Middle frontal gyrus (tissue), 1 donor: ENCODE measurements around the gene BBC3.
"Not testable (repeated sequence)": the region's sequence is repeated elsewhere in the genome, so short reads cannot be mapped to it uniquely, and the experiment has no call there.

Experiments used
- DNase-seq: peaks from one replicate; pipeline ENCODE4 v3.0.0-alpha.2; 2015; ENCODE audit warnings: low spot score; ENCODE audit errors: extremely low spot score

The BBC3 gene

DNA sequence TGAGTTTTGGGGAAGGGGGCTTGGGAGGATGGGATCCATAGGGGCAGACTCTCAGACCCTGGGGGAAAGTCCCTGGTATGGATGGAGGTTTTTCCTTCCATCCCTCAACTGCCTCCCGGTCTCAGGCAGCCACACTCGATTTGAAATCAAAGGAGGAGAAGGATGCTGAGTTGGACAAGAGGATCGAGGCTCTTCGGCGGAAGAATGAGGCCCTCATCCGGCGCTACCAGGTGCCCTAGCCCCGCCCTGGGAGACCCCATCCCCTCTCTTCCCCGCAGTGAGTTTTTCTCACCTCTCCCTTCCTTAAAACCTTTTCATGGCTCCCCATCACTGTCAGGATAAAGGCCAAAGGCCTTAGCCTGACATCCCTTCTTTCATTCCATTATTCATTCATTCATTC lies 27.4 kb upstream of the BBC3 start:
- no peak for DNase-seq

DNA sequence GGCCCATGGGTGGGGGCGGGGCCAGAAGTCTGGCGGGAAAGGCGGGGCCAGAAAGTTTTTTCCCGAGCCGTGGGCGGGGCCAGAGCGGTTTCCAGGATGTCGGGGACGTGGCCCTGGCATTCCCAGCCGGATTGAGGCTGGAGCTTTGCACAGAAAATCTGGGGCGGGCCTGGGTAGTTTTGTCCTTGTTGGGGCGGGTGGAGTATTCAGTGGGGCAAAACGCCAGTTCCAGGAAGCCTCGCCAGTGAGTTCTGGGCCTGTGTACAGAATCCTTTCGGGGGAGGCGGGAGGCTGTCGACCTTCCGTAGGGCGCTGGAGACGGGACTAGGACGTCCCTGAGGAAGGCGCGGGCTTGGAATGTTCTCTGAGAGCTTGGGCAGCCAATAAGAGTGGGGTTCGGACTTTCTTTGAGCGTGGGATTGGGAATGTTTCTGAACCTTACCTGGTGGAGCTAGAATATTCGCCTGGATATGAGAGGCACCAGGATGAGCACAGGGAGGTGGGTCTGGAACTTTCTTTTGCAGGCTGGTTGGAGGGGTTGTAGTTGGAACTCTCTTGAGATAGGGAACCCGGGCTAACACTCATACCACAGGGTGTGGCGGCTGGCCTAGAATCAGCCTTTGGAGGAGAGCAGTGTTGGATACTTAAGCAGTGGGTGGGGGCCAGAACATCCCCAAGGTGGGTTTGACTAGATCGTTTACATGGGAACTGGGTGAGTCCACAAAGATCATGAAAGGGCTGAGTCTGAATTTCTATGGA lies 26.6 kb upstream of the BBC3 start:
- no peak for DNase-seq

DNA sequence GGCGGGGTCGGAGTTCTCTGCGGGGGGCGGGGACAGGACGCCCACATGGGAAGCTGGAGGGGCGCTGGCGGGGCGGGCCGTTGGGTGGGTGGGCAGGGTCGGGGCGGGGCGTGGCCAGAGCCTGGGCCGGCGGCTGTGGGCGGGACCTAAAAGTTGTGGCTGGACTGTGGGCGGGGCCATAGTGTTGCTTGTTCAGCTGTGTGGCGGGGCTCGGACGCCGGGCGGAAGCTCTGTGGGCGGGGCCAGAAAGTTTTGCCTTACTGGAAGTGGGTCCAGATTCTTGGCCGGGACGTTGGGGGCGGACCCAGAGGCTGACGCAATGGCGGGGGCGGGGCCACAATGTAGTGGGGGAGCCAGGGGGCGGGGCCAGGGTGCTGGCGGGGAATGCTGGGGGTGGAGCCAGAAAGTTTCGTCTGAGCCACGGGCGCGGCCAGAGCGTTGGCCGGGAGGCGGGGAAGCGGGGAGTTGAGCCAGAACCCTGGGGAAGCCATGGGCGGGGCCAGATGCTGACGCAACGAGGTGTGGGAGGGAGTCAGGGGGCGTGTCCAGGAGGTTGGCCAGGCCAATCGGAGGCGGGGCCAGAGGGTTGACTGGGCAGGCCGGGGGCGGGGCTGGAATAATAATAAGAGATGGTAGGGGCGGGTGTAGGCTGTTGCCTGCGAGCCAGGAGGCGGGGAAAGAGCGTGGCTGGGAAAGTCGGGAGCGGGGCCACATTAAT lies 25.9 kb upstream of the BBC3 start:
- DNase-seq, result peak; percentile 92

DNA sequence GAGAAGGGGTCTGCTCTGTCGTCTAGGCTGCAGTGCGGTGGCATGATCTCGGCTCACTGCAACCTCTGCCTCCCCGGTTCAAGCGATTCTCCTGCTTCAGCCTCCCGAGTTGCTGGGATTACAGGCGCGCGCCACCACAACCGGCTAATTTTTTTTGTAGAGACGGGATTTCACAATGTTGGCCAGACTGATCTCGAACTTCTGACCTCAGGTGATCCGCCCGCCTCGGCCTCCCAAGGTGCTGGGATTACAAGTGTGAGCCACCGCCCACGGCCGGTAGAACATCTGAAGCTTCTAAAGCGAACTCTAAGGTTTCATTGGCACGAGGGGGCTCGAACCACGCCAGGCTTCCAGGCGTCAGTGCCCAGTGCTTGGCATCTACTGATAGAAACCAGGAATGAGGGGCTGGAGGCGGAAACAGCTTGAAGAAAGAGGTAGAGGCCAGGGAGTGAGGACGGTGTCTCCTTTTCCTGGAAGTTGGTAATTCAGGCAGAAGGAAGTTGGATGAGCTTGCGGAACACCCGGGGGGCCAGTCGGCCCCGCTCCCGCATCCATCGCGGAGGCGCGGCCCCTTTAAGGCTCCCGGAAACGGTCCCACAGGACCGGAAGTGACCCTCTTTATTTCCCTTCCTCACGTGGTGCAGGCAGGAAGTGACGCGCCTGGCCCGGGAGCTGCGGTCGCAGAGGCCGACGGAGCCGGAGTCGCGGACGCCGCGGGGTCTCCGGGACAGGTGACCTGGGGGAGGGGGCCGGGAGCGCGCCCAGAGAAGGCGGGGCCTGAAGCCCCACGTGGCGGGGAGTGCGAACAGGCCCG lies 25.1 kb upstream of the BBC3 start, which contains the start of gene CCDC9:
Gene CCDC9, plus strand, starts transcription at position 647 of the 814 bp plus-strand sequence. CDS start 1,876 bp downstream, outside the sequence.
- peak; percentile 93 for DNase-seq

DNA sequence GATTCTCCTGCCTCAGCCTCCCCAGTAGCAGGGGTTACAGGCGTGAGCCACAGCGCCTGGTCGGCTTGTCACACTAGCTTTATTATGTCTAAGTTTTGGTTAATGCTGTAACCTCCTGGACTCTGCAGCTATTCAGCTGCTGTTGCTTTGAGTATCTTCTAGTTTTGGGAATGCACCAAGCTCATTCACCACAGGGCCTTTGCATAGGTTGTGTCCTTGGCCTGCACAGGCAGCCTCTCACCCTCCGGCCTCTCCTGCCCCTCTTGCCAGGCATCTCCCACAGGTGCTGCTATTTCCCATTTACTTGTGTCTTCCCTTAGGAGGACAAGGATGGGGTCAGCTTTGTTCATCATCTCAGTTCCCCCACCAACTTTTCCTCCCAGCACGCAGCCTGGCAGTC lies 23.0 kb upstream of the BBC3 start:
- DNase-seq, result no peak

DNA sequence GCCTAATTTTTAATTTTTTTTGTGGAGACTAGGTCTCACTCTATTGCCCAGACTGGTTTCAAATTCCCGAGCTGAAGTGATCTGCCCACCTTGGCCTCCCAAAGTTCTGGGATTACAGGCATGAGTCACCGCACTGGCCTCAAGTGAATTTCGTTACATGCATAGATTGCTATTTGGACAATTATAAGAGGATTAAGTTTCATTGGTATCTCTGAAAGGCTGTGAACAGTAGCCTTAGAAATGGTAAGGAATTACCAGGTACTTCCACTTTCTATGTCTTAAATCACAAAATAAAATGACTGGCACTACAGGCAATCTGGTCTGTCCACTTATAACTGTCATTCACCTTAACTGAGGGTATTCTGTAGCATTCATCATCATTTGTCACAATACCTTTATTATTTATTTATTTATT lies 22.5 kb upstream of the BBC3 start:
- DNase-seq, result no peak

DNA sequence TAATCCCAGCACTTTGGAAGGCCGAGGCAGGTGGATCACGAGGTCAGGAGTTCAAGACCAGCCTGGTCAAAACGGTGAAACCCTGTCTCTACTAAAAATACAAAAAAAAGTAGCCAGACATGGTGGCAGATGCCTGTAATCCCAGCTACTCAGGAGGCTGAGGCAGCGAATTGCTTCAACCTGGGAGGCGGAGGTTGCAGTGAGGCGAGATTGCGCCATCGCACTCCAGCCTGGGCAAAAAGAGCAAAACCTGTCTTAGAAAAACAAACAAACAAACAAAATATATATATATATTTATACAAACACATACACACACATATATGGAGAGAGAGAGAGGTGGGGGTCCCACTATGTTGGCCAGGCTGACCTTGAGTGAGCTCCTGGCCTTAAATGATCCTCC lies 22.0 kb upstream of the BBC3 start:
- DNase-seq, result not testable (repeated sequence)

DNA sequence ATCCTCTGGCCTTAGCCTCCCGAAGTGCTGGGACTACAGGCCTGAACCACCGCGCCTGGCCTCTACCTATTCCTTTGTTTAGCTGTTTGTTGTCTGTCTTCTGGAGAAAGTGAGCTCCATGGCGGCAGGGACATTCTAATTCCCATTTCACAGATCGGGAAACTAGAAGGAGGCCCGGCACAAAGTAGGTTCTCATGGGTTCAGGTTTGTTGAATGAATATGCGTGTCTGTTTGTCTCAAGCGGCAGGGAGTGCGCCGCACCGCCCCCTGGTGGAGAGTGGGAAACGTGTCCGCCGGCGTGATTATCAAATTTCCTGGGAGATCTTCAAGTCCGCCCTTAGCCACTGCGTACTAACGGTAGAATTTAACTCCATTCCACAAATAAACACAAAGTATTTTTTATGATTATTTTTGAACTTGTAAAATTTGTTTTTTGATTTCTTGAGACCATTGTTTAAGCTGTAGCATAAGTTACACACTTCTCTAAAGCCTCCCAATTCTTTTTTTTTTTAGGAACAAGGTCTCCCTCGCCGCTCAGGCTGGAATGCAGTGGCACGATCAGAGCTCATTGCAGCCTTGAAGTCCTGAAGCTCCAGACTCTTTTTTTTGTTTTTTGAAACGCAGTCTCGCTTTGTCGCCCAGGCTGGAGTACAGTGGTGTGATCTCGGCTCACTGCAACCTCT lies 16.4 kb upstream of the BBC3 start:
- no peak for DNase-seq

DNA sequence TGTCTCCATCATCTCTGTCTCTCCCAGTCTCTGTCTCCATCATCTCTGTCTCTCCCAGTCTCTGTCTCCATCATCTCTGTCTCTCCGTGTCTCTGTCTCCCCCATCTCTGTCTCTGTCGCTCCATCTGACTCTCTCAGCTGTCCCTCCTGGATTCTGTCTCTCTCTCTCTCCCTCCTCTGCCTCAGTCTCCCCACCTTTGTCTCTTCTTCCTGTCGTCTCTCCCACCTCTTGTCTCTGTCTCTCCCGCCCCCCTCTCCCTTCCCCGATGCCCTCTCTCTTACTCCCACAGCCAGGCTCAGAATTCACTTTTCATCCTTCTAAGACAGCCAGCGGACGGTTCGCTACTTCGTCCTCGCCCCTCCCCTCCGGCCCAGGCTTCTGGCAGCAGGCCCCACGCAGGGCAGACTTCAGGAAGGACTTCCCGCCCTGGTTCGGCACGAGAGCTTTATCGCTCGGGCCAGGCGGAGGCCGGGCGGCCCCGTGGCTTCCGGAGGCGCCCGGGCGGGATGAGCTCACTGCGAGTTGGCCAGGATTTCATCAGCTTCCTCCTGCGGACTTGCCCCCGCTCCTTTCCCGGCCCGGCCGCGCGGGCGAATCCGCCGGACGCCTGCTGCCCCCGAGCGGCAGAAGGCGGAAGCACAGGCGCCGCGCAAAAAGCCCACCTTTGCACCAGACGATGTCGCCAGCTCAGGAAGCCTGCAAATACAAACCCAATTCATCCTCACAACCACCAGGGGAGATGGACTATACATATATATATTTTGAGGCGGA lies 13.0 kb upstream of the BBC3 start:
- peak; percentile 77 for DNase-seq

DNA sequence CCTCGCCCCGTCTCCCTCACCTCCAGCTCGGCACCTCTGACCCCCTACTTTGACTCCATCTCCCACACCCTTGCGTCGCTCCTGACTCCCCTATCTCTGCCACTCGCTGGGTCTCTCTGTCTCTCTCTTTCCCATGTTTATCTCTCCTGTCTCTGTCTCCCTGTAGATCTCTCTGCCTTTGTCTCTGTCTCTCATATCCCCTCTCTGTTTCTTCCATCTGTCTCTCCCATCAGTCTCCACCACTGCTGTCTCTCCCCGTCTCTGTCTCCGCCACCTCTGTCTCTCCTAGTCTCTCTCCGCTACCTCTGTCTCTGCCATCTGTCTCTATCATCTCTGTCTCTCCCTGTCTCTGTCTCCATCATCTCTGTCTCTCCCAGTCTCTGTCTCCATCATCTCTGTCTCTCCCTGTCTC lies 12.4 kb upstream of the BBC3 start:
- DNase-seq, result no peak

DNA sequence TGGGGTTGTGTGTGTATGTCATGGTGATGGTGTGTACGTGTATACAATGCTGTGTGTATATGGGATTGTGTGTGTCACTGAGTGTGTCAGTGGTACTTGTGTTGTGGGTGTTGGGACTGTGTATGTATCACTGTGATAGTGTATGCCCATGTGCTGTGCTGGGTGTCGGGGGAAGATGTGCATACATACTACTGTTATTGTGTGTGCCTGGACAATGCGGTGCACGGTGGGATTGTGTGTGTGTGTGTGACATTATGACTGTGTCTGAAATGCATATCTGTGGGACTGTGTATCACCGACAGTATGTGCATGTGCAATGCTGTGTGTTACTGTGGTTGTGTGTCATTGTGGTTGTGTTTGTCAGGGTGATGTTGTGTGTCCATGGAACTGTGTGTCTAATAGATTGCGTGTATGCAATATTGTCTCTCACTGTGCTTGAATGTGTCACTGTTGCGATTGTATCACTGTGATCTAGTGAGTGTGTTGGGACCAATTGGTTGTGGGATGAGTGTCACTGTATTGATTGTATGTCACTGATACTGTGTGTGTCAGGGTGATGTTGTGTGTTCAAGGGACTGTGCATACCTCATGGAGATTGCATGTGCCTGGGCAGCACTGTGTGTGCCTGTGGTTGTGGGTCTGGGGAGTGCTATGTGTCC lies 11.0 kb upstream of the BBC3 start:
- DNase-seq, result no peak

DNA sequence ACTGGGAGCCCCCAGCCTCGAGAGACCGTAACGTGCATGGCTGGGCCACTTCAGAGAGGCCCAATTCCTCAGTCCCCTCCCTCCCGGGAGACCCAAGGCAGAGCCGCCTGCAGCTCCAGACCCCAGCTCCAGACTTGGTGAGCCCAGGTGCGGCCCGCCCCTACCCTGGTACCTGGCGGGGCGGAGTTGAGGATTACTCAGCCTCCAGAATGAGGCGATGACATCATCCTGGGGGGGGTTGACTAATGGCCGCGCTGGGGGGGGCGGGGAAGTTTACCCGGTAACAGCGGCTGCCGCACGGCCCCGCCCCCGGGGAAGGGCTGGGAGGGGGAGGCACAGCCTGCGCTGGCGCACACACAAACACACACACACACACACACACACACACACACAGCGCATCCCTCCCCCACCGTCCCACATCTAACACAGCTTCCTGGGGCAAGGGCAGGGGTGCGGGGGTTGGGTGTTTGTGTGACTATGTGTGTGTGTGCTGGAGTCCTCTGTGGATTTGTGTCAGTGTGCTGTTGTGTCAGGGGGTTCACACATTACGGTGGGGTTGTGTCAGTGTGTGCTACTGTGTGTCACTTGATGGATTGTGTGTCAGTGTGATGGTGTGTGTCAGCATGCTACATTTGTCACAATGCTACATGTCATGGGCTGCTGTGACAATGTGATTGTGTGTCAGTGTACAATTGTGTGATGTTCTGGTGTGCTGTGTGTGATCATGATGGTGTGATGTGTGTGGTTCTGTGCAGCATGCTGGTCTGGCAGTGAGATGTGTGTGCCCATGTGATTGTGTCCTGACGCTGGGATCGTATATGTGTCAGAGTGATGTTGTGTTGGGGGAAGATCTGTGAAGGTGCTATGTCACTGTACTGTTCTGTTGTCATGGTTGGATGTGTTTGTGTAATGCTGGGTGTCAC lies 10.3 kb upstream of the BBC3 start:
- DNase-seq, result no peak

DNA sequence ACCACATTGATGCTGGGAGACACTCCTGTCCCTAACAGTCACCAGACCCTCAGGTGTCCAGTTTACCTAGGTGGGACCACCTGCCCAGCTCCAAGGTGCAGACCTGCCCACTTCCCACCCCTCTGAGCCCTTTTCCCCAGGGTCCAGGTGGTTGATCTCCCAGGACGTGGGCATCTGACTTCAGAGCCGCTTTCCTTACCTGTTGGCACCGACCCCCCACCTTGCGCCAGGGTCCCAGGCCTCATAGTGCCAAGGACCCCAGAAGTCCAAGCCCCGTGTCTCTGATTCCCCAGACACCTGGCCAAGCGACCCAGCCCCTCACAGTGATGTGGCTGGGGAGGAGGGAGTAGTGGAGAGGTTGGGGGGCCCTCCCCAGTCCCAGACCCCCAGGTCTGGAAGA lies 9.6 kb upstream of the BBC3 start:
- no peak for DNase-seq

DNA sequence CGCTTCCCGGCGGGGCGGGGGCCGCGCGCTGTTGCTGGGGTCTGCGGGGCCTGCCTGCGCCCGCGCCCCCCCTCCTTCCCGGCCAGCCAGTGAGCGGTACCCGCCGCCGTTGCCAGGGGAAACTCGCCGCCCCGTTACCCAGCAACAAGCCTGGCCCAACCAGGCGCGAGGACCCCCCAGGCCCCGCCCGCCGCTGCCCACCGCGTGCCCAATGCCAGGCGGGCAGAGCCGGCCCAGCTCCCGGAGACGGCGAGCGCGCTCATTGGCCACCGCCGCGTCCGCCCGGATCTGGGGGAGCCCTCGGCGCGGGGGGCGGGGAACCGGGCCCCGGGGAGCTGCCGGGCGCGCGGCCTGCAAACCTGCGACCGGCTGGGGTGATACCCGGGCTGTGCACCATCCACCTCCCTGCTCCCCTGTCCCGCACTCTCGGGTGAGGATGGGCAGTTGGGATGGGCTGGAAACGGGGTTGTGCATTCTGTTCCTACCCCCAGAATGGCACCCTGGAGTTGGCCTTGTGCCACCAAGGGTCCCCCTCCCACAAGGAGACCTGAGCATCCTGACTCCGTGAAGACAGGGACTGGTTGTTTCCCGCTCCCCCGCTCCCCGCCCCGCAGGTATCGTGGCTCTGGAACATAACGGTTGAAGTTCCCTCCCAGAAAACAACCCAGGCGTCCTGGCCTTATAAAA lies 8.8 kb upstream of the BBC3 start:
- DNase-seq, result peak; percentile 87

DNA sequence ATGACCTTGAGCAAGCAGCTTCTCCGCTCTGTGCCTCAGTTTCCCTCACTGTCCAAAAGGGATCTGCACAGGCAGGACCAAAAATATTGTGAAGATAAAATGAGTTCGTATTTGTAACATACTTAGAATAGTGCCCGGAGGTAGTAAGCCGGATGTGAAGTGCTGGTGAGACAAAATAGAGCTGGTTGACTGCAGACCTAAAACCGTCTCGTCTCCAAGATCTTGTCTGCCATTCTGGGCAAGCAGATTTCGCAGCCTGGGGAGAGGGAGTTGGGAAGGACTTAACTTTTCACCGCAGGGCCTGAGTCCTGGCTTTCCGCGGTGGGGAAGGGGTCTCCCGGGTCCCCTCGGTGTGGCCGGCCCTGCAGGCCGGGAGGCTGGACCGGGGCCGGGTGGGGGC lies 8.2 kb upstream of the BBC3 start:
- DNase-seq, result no peak

DNA sequence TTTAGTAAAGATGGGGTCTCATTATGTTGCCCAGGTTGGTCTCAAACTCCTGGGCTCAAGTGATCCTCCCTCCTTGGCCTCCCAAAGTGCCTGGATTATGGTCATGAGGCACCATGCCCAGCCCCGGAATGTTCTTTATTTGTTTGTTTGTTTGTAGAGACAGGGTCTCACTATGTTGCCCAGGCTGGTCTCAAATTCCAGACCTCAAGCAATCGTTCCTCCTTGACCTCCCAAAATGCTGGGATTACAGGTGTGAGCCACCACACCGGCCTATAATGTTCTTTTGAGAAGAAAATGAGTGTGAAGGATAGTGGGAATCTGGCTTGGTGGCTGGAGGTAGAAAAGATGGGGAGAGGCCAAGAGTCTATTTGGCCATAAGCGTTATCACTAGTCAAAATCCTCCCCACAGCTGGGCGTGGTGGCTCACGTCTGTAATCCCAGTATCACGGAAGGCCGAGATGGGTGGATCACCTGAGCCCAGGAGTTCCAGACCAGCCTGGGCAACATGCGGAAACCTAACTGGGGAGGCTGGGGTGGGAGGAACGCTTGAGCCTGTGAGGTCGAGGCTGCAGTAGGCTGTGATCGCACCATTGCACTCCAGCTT lies 5.2 kb upstream of the BBC3 start:
- no peak for DNase-seq

DNA sequence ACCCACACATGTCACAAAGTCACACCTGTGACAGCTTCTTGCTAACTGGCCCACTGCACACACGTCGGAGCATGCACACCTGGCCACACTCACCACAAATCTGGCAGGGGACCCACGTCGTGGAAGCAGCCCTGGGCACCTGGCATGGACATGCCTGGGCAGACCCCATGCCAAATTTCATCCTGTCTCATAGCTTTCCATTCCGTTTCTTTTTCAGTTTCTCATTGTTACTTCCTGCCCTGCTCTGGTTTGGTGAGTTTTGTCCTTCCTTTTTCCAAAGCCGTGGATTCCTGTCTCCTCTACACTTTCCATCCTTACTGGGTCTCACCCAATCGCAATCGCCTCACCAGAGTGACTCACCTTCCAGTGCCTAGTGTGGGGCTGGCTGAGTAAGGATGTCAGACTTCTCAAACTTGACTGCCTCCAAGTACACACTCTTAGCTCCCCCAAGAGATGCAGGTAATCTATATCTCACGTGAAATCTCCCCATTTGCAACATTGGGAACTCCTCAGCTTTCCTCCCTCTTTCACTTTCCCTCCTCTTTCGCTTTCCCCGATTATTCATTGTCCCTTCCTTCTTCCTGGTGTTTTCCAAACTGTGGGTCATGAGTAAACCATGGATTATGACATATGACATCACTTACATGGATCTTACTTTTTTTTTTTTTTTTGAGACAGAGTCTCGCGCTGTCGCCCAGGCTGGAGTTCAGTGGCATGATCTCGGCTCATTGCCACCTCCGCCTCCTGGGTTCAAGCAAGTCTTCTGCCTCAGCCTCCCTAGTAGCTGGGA lies 1.6 kb upstream of the BBC3 start:
- DNase-seq, result no peak
